CD14-positive monocyte (primary cell): ENCODE data around the gene RMI2. TPM values are rescaled to one million over a fixed set of nuclear protein-coding genes. Genes with fewer than 3 reads are reported as not detected.

Experiments
- DNase-seq, 3 donors: peaks; one replicate each; pipeline ENCODE4 v3.0.0-alpha.2; 2011 to 2022
- H2AFZ ChIP-seq: 2 replicates; pipeline ENCODE4 v1.6.0; 2012; ENCODE audit warnings: mild to moderate bottlenecking, low read depth, low read length, inconsistent platforms; ENCODE audit not compliant: insufficient read depth, poor library complexity, severe bottlenecking
- H3K27ac ChIP-seq, 2 donors: 1 replicate in 1 of 2; 2 replicates in 1 of 2; pipeline ENCODE4 v1.5.1; 2012 to 2013; ENCODE audit warnings: low read length in 2 of 2, control low read depth in 1 of 2, inconsistent platforms in 1 of 2, low read depth in 1 of 2, mild to moderate bottlenecking in 1 of 2
- H3K27me3 ChIP-seq, 2 donors: one replicate each; pipeline versions ENCODE4 v1.6.0 to v1.6.1; 2011 to 2013; ENCODE audit warnings: low read length in 2 of 2; ENCODE audit not compliant: control insufficient read depth in 2 of 2, insufficient read depth in 2 of 2
- H3K36me3 ChIP-seq, 2 donors: replicated peaks in 1 of 2; 1 replicate in 1 of 2; 2 replicates in 1 of 2; pipeline versions ENCODE4 v1.5.1 to v1.6.1; 2012 to 2013; ENCODE audit warnings: low read length in 2 of 2, control low read depth in 1 of 2, inconsistent platforms in 1 of 2, mild to moderate bottlenecking in 1 of 2; ENCODE audit not compliant: insufficient read depth in 2 of 2, control insufficient read depth in 1 of 2
- H3K4me1 ChIP-seq, 2 donors: 1 replicate in 1 of 2; 2 replicates in 1 of 2; pipeline versions ENCODE4 v1.5.1 to v1.6.1; 2012 to 2013; ENCODE audit warnings: low read length in 2 of 2, control low read depth in 1 of 2, inconsistent platforms in 1 of 2, mild to moderate bottlenecking in 1 of 2, moderate library complexity in 1 of 2; ENCODE audit not compliant: insufficient read depth in 2 of 2, control insufficient read depth in 1 of 2
- H3K4me2 ChIP-seq: replicated peaks from 2 replicates; pipeline ENCODE3; 2012; ENCODE audit warnings: low read length, moderate library complexity, mild to moderate bottlenecking; ENCODE audit not compliant: poor library complexity, severe bottlenecking; ENCODE audit errors: extremely low read depth
- H3K4me3 ChIP-seq, 3 experiments: fragments of 200-600 bp in 1 of 3; sonication (generic) in 1 of 3; replicated peaks in 1 of 3; 1 replicate in 2 of 3; 2 replicates in 1 of 3; pipeline ENCODE4 v1.5.1; 2011 to 2013; ENCODE audit warnings: low read length in 3 of 3, mild to moderate bottlenecking in 3 of 3, control low read depth in 2 of 3, low read depth in 2 of 3, inconsistent platforms in 1 of 3, moderate library complexity in 1 of 3
- H3K79me2 ChIP-seq: 2 replicates; pipeline ENCODE4 v1.6.0; 2012; ENCODE audit warnings: mild to moderate bottlenecking, control low read depth, inconsistent platforms, low read length, moderate library complexity; ENCODE audit not compliant: insufficient read depth
- H3K9ac ChIP-seq: 2 replicates; pipeline ENCODE4 v1.6.0; 2017; ENCODE audit warnings: low read length, mild to moderate bottlenecking; ENCODE audit not compliant: insufficient read depth, poor library complexity, severe bottlenecking
- H3K9me3 ChIP-seq, 2 donors: replicated peaks in 1 of 2; 1 replicate in 1 of 2; 2 replicates in 1 of 2; pipeline versions ENCODE4 v1.5.1 to v1.6.1; 2012 to 2013; ENCODE audit warnings: low read length in 2 of 2, control low read depth in 1 of 2; ENCODE audit not compliant: control insufficient read depth in 1 of 2, insufficient read depth in 1 of 2
- H4K20me1 ChIP-seq: 2 replicates; pipeline ENCODE4 v1.6.0; 2012; ENCODE audit warnings: mild to moderate bottlenecking, low read length, control low read depth, moderate library complexity; ENCODE audit not compliant: insufficient read depth
- H3K27ac Mint-ChIP-seq, 7 donors: one replicate each; pipeline ENCODE4 v1.8.0; 2020; ENCODE audit warnings: mild to moderate bottlenecking in 7 of 7, mixed read lengths in 7 of 7, moderate library complexity in 6 of 7, inconsistent platforms in 2 of 7
- H3K27me3 Mint-ChIP-seq, 3 donors: one replicate each; pipeline ENCODE4 v1.8.0; 2021 to 2022; ENCODE audit warnings: low read depth in 3 of 3, mild to moderate bottlenecking in 3 of 3, mixed read lengths in 3 of 3, moderate library complexity in 3 of 3, inconsistent platforms in 1 of 3
- H3K36me3 Mint-ChIP-seq, 2 donors: one replicate each; pipeline ENCODE4 v1.8.0; 2020; ENCODE audit warnings: mixed read lengths in 2 of 2, inconsistent platforms in 1 of 2, mild to moderate bottlenecking in 1 of 2
- H3K4me1 Mint-ChIP-seq: one replicate; pipeline ENCODE4 v1.8.0; 2020; ENCODE audit warnings: mild to moderate bottlenecking, mixed read lengths
- H3K4me3 Mint-ChIP-seq, 2 donors: one replicate each; pipeline ENCODE4 v1.8.0; 2020; ENCODE audit warnings: mild to moderate bottlenecking in 2 of 2, mixed read lengths in 2 of 2, moderate library complexity in 1 of 2
- H3K9me3 Mint-ChIP-seq, 7 donors: one replicate each; pipeline ENCODE4 v1.8.0; 2020 to 2022; ENCODE audit warnings: mixed read lengths in 7 of 7, mild to moderate bottlenecking in 6 of 7, moderate library complexity in 6 of 7, inconsistent platforms in 2 of 7
- WGBS: methylation state at CpG from one replicate; pipeline ENCODE4 v1.1.5; 2013; ENCODE audit warnings: missing lambda C conversion rate; ENCODE audit not compliant: insufficient coverage; 5-methylcytosine and 5-hydroxymethylcytosine counted together
- intact Hi-C, 2 donors: fragments of 100-400 bp; cut with micrococcal nuclease; formaldehyde crosslinking; loops; one replicate each; pipeline versions ENCODE4 v1.15.0 to v1.15.1; 2023
- polyA plus RNA-seq, 3 donors: library from polyadenylated mRNA; depleted of rRNA in 1 of 3; unstranded in 2 of 3; stranded (reverse) in 1 of 3; fragments of 300-500 nt in 2 of 3; fragments of >200 nt in 1 of 3; fragmentation: Illumina TruSeq in 2 of 3; gene quantifications; 1 replicate in 2 of 3; 2 replicates in 1 of 3; pipeline ENCODE4 v1.2.3, GENCODE V29; 2012 to 2021
- TF ChIP-seq, protein P1 (sequence below): fragments of 200-600 bp; IDR thresholded peaks from one replicate; pipeline ENCODE4 v1.8.0; 2022; ENCODE audit warnings: antibody characterized with exemption, mild to moderate bottlenecking

The RMI2 gene
- polyA plus RNA-seq, 3 donors = 0.17 to 0.24 (median 0.23) TPM

DNA sequence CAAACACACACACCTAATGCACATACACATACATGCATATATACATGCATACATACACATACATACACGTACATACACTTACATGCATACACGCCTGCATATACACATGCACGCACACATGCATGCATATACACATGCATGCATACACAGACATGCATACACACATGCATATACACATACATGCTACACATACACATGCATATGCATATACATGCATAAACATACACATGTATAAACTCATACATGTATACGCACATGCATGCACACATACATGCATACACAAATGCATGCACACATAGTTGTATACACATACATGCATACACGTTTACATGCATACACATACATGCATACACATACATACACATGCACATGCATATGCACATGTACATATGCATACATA, 23.6 kb upstream of the RMI2 start:
- Histone ChIP-seq H3K79me2 (no peaks in the 10 kb centered on the region), H2AFZ (no peak overlapping the region), H3K4me3 (no peak overlapping the region), H3K9me3 (no peaks in the 10 kb centered on the region), H3K36me3 (no peaks in the 10 kb centered on the region), H4K20me1 (no peaks in the 10 kb centered on the region), H3K4me2 (no peak overlapping the region), H3K9ac (no peak overlapping the region), H3K27me3 (no peaks in the 10 kb centered on the region), H3K27ac (no peak overlapping the region), H3K4me1 (peaks cover 16 to 17% of the 10 kb centered on the region in 2 donors)
- 90% methylated on average over 5 of the region's 5 CpGs for WGBS
- no peak for DNase-seq
- intact Hi-C loops = no loop called here
- H3K27ac Mint-ChIP-seq = no peak overlapping the region
- H3K4me3 Mint-ChIP-seq = no peak overlapping the region
- peaks cover 17% of the 10 kb centered on the region for H3K4me1 Mint-ChIP-seq
- peaks cover 0 to 5% (median 1%) of the 10 kb centered on the region in 7 donors for H3K9me3 Mint-ChIP-seq
- TF ChIP-seq, protein P1, sequence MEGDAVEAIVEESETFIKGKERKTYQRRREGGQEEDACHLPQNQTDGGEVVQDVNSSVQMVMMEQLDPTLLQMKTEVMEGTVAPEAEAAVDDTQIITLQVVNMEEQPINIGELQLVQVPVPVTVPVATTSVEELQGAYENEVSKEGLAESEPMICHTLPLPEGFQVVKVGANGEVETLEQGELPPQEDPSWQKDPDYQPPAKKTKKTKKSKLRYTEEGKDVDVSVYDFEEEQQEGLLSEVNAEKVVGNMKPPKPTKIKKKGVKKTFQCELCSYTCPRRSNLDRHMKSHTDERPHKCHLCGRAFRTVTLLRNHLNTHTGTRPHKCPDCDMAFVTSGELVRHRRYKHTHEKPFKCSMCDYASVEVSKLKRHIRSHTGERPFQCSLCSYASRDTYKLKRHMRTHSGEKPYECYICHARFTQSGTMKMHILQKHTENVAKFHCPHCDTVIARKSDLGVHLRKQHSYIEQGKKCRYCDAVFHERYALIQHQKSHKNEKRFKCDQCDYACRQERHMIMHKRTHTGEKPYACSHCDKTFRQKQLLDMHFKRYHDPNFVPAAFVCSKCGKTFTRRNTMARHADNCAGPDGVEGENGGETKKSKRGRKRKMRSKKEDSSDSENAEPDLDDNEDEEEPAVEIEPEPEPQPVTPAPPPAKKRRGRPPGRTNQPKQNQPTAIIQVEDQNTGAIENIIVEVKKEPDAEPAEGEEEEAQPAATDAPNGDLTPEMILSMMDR = no peak
- H3K27me3 Mint-ChIP-seq = peaks cover 11 to 37% (median 12%) of the 10 kb centered on the region in 3 donors
- H3K36me3 Mint-ChIP-seq = peaks cover 0 to 6% of the 10 kb centered on the region in 2 donors

DNA sequence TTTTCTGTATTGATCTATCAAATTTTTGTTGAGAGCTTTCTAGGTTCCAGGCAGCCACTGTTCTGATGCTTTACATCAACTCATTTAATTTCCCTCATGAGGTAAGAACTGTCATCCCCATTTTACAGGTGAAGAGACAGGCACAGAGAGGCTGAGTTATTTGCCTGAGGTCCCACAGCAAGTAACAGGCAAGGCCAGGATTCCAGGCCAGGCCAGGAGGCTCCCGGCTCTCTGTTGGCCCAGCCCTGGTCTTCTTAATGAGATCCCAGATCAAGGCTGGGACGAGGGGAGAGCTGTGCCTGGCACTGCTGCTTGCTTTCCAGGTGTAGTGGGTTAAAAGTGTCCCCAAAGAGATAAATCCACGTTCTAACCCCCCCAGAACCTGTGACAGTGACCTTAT, 22.4 kb upstream of the RMI2 start:
- TF ChIP-seq, protein P1 = no peak
- Mint-ChIP-seq H3K27me3 (peaks cover 8 to 42% (median 17%) of the 10 kb centered on the region in 3 donors), H3K27ac (no peak overlapping the region), H3K9me3 (peaks cover 0 to 7% (median 3%) of the 10 kb centered on the region in 7 donors), H3K4me3 (no peak overlapping the region), H3K4me1 (peaks cover 28% of the 10 kb centered on the region), H3K36me3 (peaks cover under 1 to 11% of the 10 kb centered on the region in 2 donors)
- Histone ChIP-seq H3K79me2 (no peaks in the 10 kb centered on the region), H3K27me3 (no peaks in the 10 kb centered on the region), H3K4me1 (peaks cover 20 to 28% of the 10 kb centered on the region in 2 donors), H2AFZ (no peak overlapping the region), H3K9me3 (no peaks in the 10 kb centered on the region), H4K20me1 (no peaks in the 10 kb centered on the region), H3K9ac (no peak overlapping the region), H3K36me3 (no peaks in the 10 kb centered on the region), H3K27ac (no peak overlapping the region), H3K4me2 (no peak overlapping the region), H3K4me3 (no peak overlapping the region)
- no peak for DNase-seq
- no CpG with 5 or more reads among the region's 3 CpGs for WGBS
- intact Hi-C loops = no loop called here
